Dedifferentiated amniotic fluid mesenchymal stem cell (primary cell): ENCODE measurements around the gene WDR13.
"Not testable (repeated sequence)": the region's sequence is repeated elsewhere in the genome, so short reads cannot be mapped to it uniquely, and the experiment has no call there.

Experiments used
- DNase-seq: peaks from one replicate; pipeline ENCODE4 v3.0.0-alpha.2; 2016; ENCODE audit errors: extremely low spot score

WDR13 gene

GRCh38 chrX:48597353-48598264, at the start of gene WDR13:
Gene WDR13, plus strand, starts transcription at chrX:48597492. Its CDS starts 505 bp downstream, at chrX:48597997.
- DNase-seq = peak; percentile 90

DNA sequence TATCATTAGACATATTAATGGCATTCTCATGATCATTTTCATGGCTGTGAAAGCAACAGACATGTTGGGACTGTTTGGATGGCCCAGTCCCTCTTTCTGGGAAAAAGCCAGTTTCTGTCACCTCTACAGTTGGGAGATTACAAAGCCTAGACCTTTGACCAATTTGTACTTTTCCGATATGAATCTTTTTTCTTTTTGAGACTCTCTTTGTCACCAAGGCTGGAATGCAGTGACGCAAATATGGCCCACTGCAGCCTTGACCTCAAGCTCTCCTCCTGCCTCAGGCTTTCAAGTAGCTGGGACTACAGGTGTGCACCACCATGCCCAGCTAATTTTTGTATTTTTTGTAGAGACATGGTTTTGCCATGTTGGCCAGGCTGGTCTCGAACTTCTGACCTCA, 48.4 kb upstream of the WDR13 start:
- no peak for DNase-seq

DNA sequence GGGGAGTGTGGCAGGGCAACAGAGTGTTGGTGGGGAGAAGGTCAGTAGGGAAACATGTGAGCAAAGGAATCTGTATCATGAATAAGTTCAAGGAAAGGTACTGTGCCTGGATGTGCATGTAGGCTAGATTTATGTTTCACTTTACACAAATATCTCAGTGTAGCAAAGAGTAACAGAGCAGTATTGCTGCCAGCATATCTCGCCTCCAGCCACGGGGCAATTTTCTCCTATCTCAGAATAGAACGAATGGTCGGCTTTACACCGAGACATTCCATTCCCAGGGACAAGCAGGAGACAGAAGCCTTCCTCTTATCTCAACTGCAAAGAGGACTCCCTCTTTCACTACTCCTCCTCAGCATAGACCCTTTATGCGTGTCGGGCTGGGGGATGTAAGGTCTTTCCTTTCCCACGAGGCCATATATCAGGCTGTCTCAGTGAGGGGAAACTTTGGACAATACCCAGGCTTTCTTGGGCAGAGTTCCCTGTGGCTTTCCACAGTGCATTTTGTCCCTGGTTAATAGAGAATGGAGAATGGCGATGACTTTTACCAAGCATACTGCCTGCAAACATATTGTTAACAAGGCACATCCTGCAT, 41.5 kb upstream of the WDR13 start:
- not testable (repeated sequence) for DNase-seq

GRCh38 chrX:48558271-48558670, 39.0 kb upstream of the WDR13 start:
- no peak for DNase-seq

DNA sequence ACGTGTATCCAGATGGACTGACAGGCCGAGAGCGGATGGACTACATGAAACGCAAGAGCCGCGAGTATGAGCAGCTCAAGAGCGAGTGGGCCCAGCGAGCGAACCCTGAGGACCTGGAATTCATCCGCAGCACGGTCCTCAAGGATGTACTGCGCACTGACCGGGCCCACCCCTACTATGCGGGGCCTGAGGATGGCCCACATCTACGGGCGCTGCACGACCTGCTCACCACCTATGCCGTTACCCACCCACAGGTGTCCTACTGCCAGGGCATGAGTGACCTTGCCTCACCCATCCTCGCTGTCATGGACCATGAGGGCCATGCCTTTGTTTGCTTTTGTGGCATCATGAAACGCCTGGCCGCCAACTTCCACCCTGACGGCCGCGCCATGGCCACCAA, 37.7 kb upstream of the WDR13 start:
- no peak for DNase-seq

- no peak for DNase-seq
Observed at GRCh38 chrX:48560056-48560455, 37.2 kb upstream of the WDR13 start.

GRCh38 chrX:48560681-48561080, 36.6 kb upstream of the WDR13 start:
- DNase-seq = no peak

GRCh38 chrX:48569958-48570357, 27.3 kb upstream of the WDR13 start:
- DNase-seq = no peak

GRCh38 chrX:48573690-48574269, 23.5 kb upstream of the WDR13 start:
- no peak for DNase-seq

GRCh38 chrX:48574270-48575266, 22.7 kb upstream of the WDR13 start, which contains the start of gene RBM3:
Gene RBM3, plus strand, starts transcription at chrX:48574484. Its CDS starts 697 bp downstream, at chrX:48575181.
- peak; percentile 84 for DNase-seq

GRCh38 chrX:48575642-48576041, 21.6 kb upstream of the WDR13 start:
- no peak for DNase-seq

DNA sequence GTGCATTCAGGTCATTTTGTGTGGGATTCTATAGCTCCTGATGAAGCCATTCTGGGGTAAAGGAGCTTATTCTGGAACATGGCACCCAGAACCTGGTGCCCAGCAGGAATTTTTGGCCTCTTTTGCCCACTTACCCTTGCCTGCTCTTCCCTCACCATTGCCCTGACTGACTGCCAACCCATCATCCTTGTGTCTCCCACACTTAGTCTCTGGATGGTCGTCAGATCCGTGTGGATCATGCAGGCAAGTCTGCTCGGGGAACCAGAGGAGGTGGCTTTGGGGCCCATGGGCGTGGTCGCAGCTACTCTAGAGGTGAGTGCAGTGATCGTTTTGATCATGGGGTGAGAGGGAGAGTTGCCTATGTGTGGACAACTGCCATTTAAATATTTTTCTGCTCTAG, 21.2 kb upstream of the WDR13 start:
- DNase-seq = no peak

- DNase-seq = no peak
Observed at GRCh38 chrX:48578661-48579128, 18.6 kb upstream of the WDR13 start.

- DNase-seq = no peak
Observed at GRCh38 chrX:48579259-48579658, 18.0 kb upstream of the WDR13 start.

DNA sequence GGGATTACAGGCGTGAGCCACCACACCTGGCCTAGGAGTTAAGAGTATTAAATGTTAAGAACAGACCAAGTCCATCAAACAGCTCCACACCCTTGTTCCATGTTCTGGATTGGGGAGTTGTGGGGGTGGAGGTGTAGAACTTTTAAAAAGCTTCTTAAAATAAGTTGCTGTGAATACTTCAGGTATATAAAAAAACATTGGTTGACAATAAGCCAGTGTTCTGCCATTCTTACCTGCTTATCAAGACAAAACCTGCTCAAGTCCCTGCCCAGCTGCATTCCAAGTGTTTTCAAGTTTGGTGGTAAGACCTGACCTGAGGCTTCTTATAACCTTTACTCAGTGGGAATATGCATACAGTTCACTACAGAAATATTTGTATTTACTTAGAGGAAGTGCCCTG, 16.6 kb upstream of the WDR13 start:
- DNase-seq = no peak

- no peak for DNase-seq
Observed at GRCh38 chrX:48584698-48585097, 12.6 kb upstream of the WDR13 start.

DNA sequence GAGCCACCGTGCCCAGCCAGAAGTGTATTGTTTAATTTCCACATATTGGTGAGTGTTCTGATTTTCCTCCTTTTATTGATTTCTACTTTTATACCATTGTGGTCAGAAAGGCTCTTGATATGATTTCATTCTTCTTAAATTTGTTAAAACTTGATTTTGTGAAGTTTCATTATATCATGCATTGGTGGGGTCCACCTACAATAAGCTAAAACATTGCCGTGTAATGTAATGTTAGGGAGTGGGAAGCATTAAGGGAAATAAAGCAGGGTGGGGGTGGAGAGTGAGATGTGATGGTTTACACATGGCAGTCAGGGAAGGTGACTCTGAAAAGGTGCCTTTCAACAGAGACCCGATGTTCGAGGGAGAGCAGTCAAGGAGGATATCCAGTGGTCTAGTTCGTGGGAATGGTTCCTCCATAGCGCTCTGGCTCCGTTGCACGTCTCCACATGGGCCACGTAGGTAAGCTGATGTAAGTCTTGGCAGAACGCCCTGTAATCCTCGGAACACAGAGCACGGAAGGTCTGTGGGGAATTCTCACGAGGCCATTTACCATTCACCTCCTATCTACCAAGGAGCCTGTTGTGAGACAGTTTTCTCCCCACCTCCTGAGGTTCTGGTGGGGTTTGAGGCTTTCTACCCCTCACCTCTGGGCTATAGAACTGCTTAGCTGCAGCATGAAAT, 7.7 kb upstream of the WDR13 start:
- DNase-seq = no peak

DNA sequence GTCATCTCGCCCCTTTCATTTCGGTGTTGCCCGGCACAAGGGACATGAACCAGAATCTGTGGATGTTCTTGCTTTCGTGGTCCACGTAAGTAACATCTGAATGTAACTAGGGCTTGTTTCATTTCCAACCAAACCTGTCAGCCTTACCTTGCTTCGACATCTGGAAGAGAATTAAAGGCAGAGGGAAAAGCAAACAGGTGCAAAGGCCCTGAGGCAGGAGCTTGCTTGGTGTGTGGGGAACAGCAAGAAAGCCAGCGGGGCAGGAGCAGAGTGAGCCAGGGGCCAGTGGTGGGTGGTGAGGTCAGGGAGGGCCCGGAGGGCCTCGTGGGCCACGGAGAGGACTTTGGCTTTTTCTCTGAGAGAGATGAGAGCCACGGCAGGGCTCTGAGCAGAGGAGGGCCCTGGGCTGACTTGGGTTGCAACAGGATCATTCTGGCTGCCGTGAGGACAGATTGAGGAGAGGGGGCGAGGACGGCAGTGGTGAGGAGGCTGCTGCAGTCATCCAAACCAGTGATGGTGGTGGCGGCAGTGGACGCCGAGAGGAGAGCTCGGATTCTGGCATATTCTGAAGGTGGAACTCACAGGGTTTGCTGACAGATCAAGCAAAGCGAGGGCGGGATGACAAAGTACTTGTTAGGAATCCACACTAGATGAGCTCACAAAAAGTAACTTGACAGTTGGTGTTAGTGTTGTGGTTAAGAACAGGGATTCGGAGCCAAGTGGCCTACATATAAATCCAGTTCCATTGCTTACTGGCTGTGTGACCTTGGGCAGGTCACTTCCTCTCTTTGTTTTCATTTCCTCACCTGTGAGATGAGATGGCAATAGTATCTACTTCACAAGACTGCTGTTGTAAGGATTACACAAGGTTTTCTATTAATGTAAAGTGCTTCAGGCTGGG, 6.8 kb upstream of the WDR13 start:
- no peak for DNase-seq

GRCh38 chrX:48591255-48591791, 6.0 kb upstream of the WDR13 start:
- DNase-seq = no peak
